ENCODE data around the gene UNC79.

Gene UNC79

DNA sequence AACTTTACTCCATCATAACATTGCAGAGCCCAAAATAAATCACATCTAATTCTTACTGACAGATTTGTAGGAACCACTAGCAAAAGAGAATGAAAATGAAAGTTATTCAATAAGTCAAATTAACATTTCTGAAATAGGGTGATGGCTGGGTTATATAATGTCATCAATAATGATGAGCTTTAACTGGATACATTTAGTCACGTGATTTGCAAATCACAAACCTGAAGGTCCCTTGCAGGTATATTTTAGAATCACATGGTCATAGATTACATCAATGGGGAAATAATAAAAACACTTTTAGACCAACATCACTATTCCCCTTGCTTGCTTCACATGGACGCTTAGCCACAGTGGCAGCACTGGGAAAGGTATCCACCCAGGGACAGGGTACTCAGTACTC is 270.8 kb downstream of the UNC79 start:
- DNase-seq (ENCODE audit: low read depth) = no peak
- H3K4me3 ChIP-seq (ENCODE audit: low read depth, low read length) = no peak overlapping the region
- TF ChIP-seq, protein P1, sequence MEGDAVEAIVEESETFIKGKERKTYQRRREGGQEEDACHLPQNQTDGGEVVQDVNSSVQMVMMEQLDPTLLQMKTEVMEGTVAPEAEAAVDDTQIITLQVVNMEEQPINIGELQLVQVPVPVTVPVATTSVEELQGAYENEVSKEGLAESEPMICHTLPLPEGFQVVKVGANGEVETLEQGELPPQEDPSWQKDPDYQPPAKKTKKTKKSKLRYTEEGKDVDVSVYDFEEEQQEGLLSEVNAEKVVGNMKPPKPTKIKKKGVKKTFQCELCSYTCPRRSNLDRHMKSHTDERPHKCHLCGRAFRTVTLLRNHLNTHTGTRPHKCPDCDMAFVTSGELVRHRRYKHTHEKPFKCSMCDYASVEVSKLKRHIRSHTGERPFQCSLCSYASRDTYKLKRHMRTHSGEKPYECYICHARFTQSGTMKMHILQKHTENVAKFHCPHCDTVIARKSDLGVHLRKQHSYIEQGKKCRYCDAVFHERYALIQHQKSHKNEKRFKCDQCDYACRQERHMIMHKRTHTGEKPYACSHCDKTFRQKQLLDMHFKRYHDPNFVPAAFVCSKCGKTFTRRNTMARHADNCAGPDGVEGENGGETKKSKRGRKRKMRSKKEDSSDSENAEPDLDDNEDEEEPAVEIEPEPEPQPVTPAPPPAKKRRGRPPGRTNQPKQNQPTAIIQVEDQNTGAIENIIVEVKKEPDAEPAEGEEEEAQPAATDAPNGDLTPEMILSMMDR (conservative IDR thresholded peaks at IDR 0.05; ENCODE audit: low read depth, low read length) = no peak

DNA sequence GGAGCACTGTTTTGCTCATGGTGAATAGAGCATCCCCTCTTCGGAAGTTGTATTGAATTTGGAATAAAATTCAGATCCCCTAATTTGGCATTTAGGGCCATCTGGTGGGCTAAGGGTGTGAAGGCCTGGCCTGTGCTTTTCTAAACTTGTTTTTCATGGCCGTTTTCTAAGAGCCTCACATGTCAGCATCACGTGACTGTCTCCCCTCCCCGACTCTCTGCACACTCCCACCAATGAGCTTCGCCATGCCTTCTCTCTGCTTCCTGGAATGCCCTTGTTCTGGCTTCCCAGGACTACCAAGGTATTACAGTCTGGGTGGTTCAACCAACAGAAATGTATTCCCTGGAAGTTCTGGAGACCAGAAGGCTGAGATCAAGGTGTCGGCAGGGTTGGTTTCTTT is 272.2 kb downstream of the UNC79 start:
- TF ChIP-seq, protein P1 (conservative IDR thresholded peaks at IDR 0.05; ENCODE audit: low read depth, low read length) = no peak
- no peak for DNase-seq (ENCODE audit: low read depth)

DNA sequence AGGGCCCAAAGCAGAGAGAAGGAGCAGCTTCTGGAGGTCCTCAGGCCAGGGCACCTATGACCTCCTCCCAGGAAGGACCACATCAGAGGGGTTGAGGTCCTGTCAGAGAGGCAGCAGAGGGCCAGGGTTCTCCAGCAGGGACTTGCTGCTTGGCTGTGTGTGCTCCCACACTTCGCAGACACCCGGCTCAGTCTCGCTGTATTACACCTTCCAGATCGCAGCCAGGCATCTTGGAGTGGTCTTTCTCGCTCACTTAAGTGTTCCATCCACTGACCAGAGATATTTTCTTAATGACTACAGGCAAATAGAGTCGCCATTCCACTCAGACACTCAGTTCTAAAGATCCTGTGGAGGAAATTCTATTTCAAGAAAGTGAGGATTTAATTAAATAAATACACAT is 273.2 kb downstream of the UNC79 start:
- no peak for DNase-seq (ENCODE audit: low read depth)
- TF ChIP-seq, protein P1 (conservative IDR thresholded peaks at IDR 0.05; ENCODE audit: low read depth, low read length) = no peak
- H3K4me3 ChIP-seq (ENCODE audit: low read depth, low read length) = no peak overlapping the region

More for the DNA sequence above, 272.2 kb downstream of the UNC79 start:
- no peak overlapping the region for H3K4me3 ChIP-seq (ENCODE audit: low read depth, low read length)

DNA sequence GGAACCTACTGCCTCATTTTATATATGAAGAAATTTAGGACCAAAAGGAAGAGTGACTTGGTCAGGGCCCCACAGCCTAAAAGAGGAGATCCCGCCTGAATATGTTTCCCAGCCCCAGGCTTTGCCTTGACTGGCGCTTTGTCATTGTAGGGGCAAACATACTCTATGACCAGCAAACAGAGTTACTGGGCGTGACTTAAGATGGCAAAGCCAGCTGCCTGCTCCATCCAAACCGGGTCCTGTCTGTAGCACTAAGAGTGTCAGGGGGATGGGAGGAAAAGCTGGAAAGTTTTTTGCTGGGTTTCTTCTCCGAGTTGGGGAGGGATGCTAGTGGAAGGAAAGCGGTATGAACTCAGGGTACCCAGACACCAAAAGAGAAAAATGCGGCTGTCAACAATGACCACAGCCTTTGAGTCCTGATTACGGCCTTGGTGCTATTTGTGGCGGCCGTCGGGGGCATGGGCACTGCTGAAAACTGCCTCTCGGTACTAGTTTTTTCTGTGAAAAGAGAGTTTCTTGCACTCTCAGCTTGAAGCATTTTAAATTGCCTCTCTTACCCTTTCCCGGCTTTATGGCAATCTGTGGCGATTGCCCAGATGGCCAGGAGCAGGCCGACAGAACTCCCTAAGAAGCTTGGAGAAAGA is 274.9 kb downstream of the UNC79 start:
- DNase-seq (ENCODE audit: low read depth) = no peak

DNA sequence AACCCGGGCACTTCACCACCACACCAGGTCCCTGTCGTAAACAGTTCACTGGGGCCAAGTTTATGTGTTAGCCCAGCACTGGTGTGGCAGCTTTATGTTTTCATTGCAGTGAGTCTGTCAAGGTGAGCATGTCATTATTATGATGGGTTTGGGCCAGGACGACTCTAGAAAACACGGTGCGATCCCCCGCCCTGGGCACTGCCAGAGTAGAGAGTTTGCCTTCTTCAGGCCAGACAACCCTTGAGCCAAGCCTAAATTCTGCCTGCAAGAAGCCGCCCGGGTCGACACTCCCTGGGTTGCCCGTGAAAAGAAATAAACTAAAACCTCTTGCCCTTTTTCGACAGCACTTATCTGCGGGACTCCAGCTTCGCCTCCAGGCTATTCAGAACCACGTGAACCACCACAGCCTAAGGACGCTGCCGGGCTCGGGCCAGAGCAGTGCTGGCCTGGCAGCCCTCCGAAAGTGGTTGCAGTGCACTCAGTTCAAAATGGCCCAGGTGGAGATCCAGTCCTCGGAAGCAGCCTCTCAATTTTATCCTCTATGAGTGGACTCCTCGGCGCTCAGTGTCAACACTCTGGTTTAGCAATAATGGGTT is 275.7 kb downstream of the UNC79 start:
- no peak for DNase-seq (ENCODE audit: low read depth)
- no peak overlapping the region for H3K4me3 ChIP-seq (ENCODE audit: low read depth, low read length)
- TF ChIP-seq, protein P1 (conservative IDR thresholded peaks at IDR 0.05; ENCODE audit: low read depth, low read length) = no peak

More for the DNA sequence above, 274.9 kb downstream of the UNC79 start:
- TF ChIP-seq, protein P1 (conservative IDR thresholded peaks at IDR 0.05; ENCODE audit: low read depth, low read length) = no peak
- H3K4me3 ChIP-seq (ENCODE audit: low read depth, low read length) = no peak overlapping the region

DNA sequence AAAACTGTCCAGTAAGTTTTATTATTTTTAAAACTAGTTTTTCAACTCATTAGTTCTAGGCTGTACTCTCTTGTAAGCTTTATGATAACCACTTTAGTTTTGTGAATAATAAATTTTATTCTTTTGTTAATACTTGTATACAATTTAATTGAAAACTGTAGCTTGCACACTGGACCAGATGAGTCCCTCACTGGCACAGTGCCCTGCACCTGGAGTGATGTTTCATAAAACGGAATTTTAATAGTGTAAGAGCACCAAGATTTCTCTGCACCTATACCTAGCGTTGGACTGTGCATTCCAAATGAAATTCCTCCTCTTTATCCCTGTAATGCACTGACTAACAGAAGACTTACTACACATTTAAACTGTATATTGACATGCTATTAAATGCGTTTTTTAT is 276.7 kb downstream of the UNC79 start:
- no peak for DNase-seq (ENCODE audit: low read depth)
- TF ChIP-seq, protein P1 (conservative IDR thresholded peaks at IDR 0.05; ENCODE audit: low read depth, low read length) = no peak
- H3K4me3 ChIP-seq (ENCODE audit: low read depth, low read length) = no peak overlapping the region

DNA sequence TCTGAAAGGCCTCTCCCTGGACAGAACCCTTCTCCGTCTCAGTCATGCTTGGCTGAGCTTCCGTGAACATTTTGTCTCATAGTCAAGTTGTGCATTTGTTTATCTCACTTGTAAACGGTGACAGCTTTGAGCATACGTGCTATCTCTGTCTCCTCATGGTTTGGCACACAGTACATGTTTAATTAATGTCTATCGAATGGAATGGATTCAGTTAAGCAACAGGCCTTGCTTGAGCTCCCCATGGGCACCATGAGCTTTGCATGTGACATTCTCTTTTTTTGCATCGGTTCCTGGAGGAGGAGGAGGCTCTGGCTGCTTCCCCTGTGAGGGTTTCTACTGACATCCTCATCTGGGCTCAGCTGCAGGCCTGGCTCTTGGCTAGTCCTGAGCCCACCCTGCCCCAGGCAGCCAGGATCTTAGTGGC is 277.6 kb downstream of the UNC79 start:
- DNase-seq (ENCODE audit: low read depth) = no peak
- TF ChIP-seq, protein P1 (conservative IDR thresholded peaks at IDR 0.05; ENCODE audit: low read depth, low read length) = no peak
- no peak overlapping the region for H3K4me3 ChIP-seq (ENCODE audit: low read depth, low read length)
